OCI-LY7 (cell line): Measurements from ENCODE around the gene NR2F2.

Source experiments
- EZH2phosphoT487 ChIP-seq: fragments of 200-600 bp; sonication (generic); IDR thresholded peaks from 2 replicates; pipeline ENCODE4 v1.6.1; 2018; ENCODE audit warnings: low read depth, borderline replicate concordance, mild to moderate bottlenecking, mixed run types, antibody characterized with exemption, low read length, moderate library complexity, mixed read lengths
- TF ChIP-seq, protein P1 (sequence below): fragments of 200-600 bp; sonication (generic); conservative IDR thresholded peaks from 2 replicates; pipeline ENCODE4 v1.5.1; 2014; ENCODE audit warnings: mild to moderate bottlenecking, antibody characterized with exemption, low read length, moderate library complexity, mixed read lengths

DNA sequence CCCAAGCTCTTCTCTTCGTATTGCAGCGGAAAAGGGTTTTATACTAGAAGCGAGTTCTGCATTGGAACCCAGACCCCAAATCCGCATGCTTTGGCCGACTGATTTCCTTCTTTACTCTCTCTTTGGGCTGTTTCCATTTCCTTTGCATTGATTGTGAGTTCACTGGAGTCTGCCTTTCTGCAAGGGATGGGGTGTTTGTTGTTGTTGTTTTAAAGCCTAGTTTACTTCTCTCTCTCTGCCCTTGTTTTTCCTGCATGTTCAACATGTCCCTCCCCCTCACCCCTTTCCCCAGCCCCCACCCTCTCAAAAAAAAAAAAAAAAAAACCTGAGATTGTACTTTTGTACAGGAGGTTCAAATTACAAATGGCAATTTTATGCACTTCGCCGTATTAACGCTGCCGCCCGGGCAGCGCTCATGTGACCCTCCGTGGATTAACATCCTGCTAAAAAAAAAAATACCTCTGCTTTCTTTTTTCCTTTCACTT, 2.2 kb downstream of the NR2F2 start:
- TF ChIP-seq, protein P1, sequence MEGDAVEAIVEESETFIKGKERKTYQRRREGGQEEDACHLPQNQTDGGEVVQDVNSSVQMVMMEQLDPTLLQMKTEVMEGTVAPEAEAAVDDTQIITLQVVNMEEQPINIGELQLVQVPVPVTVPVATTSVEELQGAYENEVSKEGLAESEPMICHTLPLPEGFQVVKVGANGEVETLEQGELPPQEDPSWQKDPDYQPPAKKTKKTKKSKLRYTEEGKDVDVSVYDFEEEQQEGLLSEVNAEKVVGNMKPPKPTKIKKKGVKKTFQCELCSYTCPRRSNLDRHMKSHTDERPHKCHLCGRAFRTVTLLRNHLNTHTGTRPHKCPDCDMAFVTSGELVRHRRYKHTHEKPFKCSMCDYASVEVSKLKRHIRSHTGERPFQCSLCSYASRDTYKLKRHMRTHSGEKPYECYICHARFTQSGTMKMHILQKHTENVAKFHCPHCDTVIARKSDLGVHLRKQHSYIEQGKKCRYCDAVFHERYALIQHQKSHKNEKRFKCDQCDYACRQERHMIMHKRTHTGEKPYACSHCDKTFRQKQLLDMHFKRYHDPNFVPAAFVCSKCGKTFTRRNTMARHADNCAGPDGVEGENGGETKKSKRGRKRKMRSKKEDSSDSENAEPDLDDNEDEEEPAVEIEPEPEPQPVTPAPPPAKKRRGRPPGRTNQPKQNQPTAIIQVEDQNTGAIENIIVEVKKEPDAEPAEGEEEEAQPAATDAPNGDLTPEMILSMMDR: no peak
- TF ChIP-seq EZH2phosphoT487: no peak
